Measurements from ENCODE around the gene BZW1.
A peak's percentile ranks its signal among the peaks of the same experiment; 100 is the strongest.

DNA sequence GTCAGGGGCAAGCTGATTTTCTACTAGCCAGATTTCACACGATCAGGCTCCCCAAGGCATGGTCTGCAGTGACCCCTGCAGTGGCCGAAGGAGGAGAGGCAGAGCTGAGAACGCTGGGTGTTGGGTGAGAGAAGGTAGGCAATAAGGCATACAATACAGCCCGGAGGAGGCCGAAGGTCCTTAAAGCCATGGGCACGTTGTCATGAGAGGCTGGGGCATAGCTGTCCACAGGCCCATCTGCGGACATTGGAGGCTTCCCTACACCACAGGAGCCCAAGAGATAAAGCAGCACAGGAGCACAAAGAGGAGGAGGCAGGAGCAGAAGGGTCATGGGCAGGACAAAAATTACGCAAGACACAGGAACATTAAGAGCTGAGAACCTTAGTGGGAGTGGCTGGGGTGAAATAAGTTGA, 16.7 kb upstream of the BZW1 start:
- TF ChIP-seq CTCF (IDR thresholded peaks at IDR 0.05), result peak; percentile 12; the same call in 1 of the 2 replicates
- TF ChIP-seq RCOR1 (IDR thresholded peaks at IDR 0.05; ENCODE audit: low read length), result no peak
- TF ChIP-seq CHD2 (IDR thresholded peaks at IDR 0.05; ENCODE audit: low read length, partially characterized antibody), result no peak
- no peak for TF ChIP-seq MAX (IDR thresholded peaks at IDR 0.05; ENCODE audit: low read depth)
- TF ChIP-seq TAF1 (IDR thresholded peaks at IDR 0.05; ENCODE audit: borderline replicate concordance, low read depth, low read length), result no peak
- no peak for TF ChIP-seq POLR2AphosphoS5 (IDR thresholded peaks at IDR 0.05; ENCODE audit: low read depth, low read length)
- peak; percentile 14; the same call in 1 of the 2 replicates for TF ChIP-seq RAD21 (IDR thresholded peaks at IDR 0.05; ENCODE audit: low read length)
